ENCODE results near the gene ZNF439.
A peak's percentile ranks its signal among the peaks of the same experiment; 100 is the strongest.
"Not testable (repeated sequence)": the region's sequence is repeated elsewhere in the genome, so short reads cannot be mapped to it uniquely, and the experiment has no call there.

The ZNF439 gene

DNA sequence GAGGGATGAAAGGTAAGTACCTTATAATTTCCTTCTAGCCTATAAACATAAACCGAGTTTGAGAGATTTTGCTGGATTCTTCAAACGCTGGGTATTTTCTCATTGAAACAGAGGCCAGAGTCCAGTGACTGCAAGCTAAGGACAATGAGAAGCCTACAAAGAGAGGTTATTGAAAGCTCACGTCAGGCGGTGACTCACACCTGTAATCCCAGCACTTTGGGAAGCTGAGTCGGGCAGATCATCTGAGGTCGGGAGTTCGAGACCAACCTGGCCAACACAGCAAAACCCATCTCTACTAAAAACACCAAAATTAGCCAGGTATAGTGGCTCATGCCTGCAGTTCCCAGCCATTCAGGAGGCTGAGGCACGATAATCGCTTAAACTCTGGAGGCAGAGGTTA is 24.1 kb downstream of the ZNF439 start:
- Histone ChIP-seq H3K9ac (ENCODE audit: insufficient read length, low read depth) (no peak overlapping the region), H3K4me1 (ENCODE audit: insufficient read depth, insufficient read length) (no peaks in the 10 kb centered on the region), H3K9me3 (ENCODE audit: insufficient read depth, low read length) (peaks cover 33% of the 10 kb centered on the region), H3K4me3 (ENCODE audit: insufficient read length, low read depth) (no peak overlapping the region), H3K27me3 (ENCODE audit: insufficient read depth, insufficient read length) (no peaks in the 10 kb centered on the region), H3K36me3 (ENCODE audit: insufficient read depth, insufficient read length, low read length) (peaks cover 27% of the 10 kb centered on the region)
- TF ChIP-seq SUZ12 (IDR thresholded peaks at IDR 0.05; ENCODE audit: extremely low read depth, insufficient read depth, insufficient read length) (no peak), YY1 (IDR thresholded peaks at IDR 0.05; ENCODE audit: insufficient read depth, insufficient read length) (no peak), ZNF274 (IDR thresholded peaks at IDR 0.05; ENCODE audit: low read depth, low read length) (no peak)
- DNase-seq (ENCODE audit: low read depth, low spot score): no peak

DNA sequence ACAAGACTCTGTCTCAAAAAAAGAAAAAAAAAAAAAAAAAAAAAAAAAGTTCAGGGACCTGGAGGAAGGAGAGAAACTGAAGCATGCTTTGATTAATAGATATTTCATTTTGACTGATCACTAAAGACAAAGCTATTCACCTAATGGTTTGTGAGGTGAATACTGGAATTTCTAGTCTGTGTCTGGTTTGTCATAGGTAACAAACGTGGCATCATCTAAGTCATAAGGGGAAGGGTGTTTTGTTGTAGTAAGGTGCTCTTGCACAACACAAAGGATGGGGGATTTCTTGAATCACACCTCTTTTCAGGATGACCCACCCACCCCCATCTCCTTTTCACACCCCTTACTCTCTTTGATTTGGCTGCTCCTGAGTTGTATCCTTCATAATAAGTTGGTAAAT is 25.2 kb downstream of the ZNF439 start:
- H3K9me3 ChIP-seq (ENCODE audit: insufficient read depth, low read length): peaks cover 22% of the 10 kb centered on the region
- H3K9ac ChIP-seq (ENCODE audit: insufficient read length, low read depth): no peak overlapping the region
- H3K4me3 ChIP-seq (ENCODE audit: insufficient read length, low read depth): no peak overlapping the region
- peaks cover 16% of the 10 kb centered on the region for H3K36me3 ChIP-seq (ENCODE audit: insufficient read depth, insufficient read length, low read length)
- no peak for DNase-seq (ENCODE audit: low read depth, low spot score)
- H3K4me1 ChIP-seq (ENCODE audit: insufficient read depth, insufficient read length): no peaks in the 10 kb centered on the region
- H3K27me3 ChIP-seq (ENCODE audit: insufficient read depth, insufficient read length): no peaks in the 10 kb centered on the region
- TF ChIP-seq ZNF274 (IDR thresholded peaks at IDR 0.05; ENCODE audit: low read depth, low read length): no peak
- TF ChIP-seq SUZ12 (IDR thresholded peaks at IDR 0.05; ENCODE audit: extremely low read depth, insufficient read depth, insufficient read length): no peak
- no peak for TF ChIP-seq YY1 (IDR thresholded peaks at IDR 0.05; ENCODE audit: insufficient read depth, insufficient read length)

DNA sequence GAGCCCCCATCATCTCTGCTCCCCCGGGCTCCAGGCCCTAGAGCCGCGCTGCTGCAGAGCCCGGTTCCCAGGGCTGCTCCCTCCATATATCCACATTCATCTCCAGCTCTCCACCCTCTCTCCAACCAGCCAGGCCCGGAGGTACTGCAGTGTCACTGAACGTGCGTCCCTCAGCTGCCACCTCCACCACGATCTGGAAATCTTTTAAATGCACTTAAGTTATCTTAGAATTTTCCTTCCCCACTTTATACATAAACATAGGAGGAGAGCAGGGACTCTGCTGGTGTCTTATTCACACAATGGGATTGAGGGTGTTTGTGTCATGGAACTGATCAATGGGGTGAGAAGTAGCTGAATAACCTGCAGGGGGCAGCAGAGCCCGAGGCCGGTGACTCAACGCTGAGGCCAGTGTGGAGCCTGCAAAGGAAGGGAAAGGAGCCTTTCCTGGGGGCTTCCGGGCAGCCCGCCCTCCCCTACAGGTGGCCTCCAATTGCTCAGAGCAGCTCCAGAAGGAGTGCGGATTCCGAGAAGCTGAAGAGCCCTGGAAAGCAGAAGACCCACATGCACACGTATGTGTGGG is 31.3 kb downstream of the ZNF439 start:
- H3K27me3 ChIP-seq (ENCODE audit: insufficient read depth, insufficient read length); H3K4me1 ChIP-seq (ENCODE audit: insufficient read depth, insufficient read length); H3K36me3 ChIP-seq (ENCODE audit: insufficient read depth, insufficient read length, low read length); H3K4me3 ChIP-seq (ENCODE audit: insufficient read length, low read depth); DNase-seq (ENCODE audit: low read depth, low spot score); H3K9ac ChIP-seq (ENCODE audit: insufficient read length, low read depth): not testable (repeated sequence)
- peaks cover 12% of the 10 kb centered on the region for H3K9me3 ChIP-seq (ENCODE audit: insufficient read depth, low read length)

DNA sequence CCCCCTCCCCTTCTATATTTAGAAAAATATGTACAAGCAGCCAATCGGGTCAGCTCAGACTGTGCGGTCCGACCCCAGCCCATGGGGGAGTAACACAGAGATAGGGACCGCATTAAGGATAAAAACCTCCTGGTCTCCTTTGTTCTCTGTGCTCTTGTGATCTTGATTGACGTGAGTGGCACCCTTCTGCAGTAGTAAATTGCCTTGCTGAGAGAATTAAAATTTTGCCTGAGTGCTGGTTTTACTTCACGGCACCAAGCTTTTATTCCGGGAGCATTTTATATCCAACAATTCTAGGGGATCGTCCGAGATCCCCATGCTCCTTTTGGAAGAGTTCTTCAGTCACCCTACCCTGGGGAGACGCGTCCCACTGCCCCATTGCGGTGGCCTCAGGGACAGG is 32.1 kb downstream of the ZNF439 start:
- H3K9me3 ChIP-seq (ENCODE audit: insufficient read depth, low read length): peaks cover 12% of the 10 kb centered on the region
- no peaks in the 10 kb centered on the region for H3K27me3 ChIP-seq (ENCODE audit: insufficient read depth, insufficient read length)
- no peaks in the 10 kb centered on the region for H3K4me1 ChIP-seq (ENCODE audit: insufficient read depth, insufficient read length)
- H3K4me3 ChIP-seq (ENCODE audit: insufficient read length, low read depth): no peak overlapping the region
- DNase-seq (ENCODE audit: low read depth, low spot score): no peak
- H3K36me3 ChIP-seq (ENCODE audit: insufficient read depth, insufficient read length, low read length): no peaks in the 10 kb centered on the region
- TF ChIP-seq YY1 (IDR thresholded peaks at IDR 0.05; ENCODE audit: insufficient read depth, insufficient read length): no peak
- TF ChIP-seq ZNF274 (IDR thresholded peaks at IDR 0.05; ENCODE audit: low read depth, low read length): no peak
- no peak for TF ChIP-seq SUZ12 (IDR thresholded peaks at IDR 0.05; ENCODE audit: extremely low read depth, insufficient read depth, insufficient read length)
- no peak overlapping the region for H3K9ac ChIP-seq (ENCODE audit: insufficient read length, low read depth)

DNA sequence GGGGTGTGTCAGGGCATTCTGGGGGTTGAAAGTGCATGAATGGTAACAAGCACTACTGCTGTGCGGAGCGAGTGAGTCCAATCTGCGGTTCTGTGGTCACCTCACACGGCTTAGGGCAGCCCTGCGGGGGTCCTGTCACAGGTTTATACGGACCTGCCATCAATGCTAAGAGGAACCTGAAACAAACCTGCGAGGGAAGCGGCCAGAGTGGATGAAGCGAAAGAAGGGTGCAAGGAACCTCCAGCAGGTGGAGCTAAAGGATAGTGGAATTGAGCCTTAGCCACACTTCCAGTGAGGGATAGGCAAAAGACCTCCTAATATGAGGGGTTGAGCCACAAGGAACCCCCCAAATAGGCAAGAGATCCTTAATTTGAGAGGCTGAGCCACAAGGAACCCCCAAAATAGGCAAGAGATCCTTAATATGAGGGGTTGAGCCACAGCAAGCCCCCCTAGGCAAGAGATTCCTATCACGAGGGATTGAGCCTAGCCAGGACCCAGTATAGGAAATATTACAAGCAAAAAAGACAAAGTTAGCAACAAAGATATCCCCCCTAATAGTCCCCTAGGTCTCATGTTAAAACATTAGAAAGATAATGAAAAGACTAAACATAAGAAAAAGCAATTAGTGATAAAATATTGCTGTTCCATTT is 32.8 kb downstream of the ZNF439 start:
- peak; percentile 60 for DNase-seq (ENCODE audit: low read depth, low spot score)
- Histone ChIP-seq H3K4me3 (ENCODE audit: insufficient read length, low read depth) (no peak overlapping the region), H3K9ac (ENCODE audit: insufficient read length, low read depth) (no peak overlapping the region), H3K27me3 (ENCODE audit: insufficient read depth, insufficient read length) (no peaks in the 10 kb centered on the region), H3K4me1 (ENCODE audit: insufficient read depth, insufficient read length) (no peaks in the 10 kb centered on the region), H3K9me3 (ENCODE audit: insufficient read depth, low read length) (peaks cover 14% of the 10 kb centered on the region), H3K36me3 (ENCODE audit: insufficient read depth, insufficient read length, low read length) (no peaks in the 10 kb centered on the region)
- no peak for TF ChIP-seq ZNF274 (IDR thresholded peaks at IDR 0.05; ENCODE audit: low read depth, low read length)
- no peak for TF ChIP-seq SUZ12 (IDR thresholded peaks at IDR 0.05; ENCODE audit: extremely low read depth, insufficient read depth, insufficient read length)
- no peak for TF ChIP-seq YY1 (IDR thresholded peaks at IDR 0.05; ENCODE audit: insufficient read depth, insufficient read length)

DNA sequence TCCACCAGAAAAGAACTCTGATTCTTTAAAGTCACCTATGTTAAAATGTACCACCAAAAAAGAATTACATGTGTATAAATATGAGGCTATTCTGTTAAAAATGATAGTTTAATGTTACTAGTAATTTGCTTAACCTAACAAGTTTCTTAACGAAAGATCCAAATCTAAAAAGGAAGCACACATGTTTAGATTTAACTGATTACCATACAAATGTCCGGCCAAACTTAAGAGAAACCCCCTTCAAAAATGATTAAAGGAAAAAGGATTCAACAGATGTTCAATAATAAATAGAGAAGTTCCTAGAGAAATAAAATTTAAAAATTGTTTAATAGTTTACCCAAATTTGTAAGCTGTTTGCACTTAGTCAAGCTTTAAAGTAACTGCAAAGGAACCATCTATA is 34.1 kb downstream of the ZNF439 start:
- TF ChIP-seq SUZ12 (IDR thresholded peaks at IDR 0.05; ENCODE audit: extremely low read depth, insufficient read depth, insufficient read length): no peak
- no peak for TF ChIP-seq YY1 (IDR thresholded peaks at IDR 0.05; ENCODE audit: insufficient read depth, insufficient read length)
- no peak for TF ChIP-seq ZNF274 (IDR thresholded peaks at IDR 0.05; ENCODE audit: low read depth, low read length)
- Histone ChIP-seq H3K4me1 (ENCODE audit: insufficient read depth, insufficient read length) (peaks cover 3% of the 10 kb centered on the region), H3K4me3 (ENCODE audit: insufficient read length, low read depth) (no peak overlapping the region), H3K9me3 (ENCODE audit: insufficient read depth, low read length) (peaks cover 20% of the 10 kb centered on the region), H3K36me3 (ENCODE audit: insufficient read depth, insufficient read length, low read length) (no peaks in the 10 kb centered on the region), H3K9ac (ENCODE audit: insufficient read length, low read depth) (no peak overlapping the region), H3K27me3 (ENCODE audit: insufficient read depth, insufficient read length) (no peaks in the 10 kb centered on the region)
- DNase-seq (ENCODE audit: low read depth, low spot score): no peak

DNA sequence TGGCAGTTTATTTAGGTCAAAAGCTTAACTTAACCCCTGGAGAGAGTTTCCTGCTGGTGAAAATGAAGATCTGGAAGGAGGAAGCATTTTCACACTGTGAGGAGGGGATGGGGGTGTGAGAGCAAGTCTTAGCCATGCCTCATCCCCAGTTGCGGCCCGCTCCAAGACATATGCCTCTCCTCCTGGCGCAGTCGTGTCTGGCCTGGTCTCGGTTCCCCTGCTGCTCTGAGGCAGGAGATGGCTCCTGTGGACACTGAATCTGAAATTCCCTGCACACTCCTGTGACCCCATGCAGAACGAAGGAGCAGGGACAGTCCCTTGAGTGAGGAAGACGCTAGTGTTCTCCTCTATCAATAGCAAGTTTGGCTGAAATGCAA is 38.7 kb downstream of the ZNF439 start:
- DNase-seq (ENCODE audit: low read depth, low spot score): no peak
- Histone ChIP-seq H3K36me3 (ENCODE audit: insufficient read depth, insufficient read length, low read length) (peaks cover 12% of the 10 kb centered on the region), H3K4me1 (ENCODE audit: insufficient read depth, insufficient read length) (peaks cover 5% of the 10 kb centered on the region), H3K9me3 (ENCODE audit: insufficient read depth, low read length) (peaks cover 8% of the 10 kb centered on the region), H3K9ac (ENCODE audit: insufficient read length, low read depth) (peak overlapping the region; percentile 65), H3K4me3 (ENCODE audit: insufficient read length, low read depth) (peak overlapping the region; percentile 87), H3K27me3 (ENCODE audit: insufficient read depth, insufficient read length) (no peaks in the 10 kb centered on the region)
- TF ChIP-seq YY1 (IDR thresholded peaks at IDR 0.05; ENCODE audit: insufficient read depth, insufficient read length): no peak
- no peak for TF ChIP-seq ZNF274 (IDR thresholded peaks at IDR 0.05; ENCODE audit: low read depth, low read length)
- TF ChIP-seq SUZ12 (IDR thresholded peaks at IDR 0.05; ENCODE audit: extremely low read depth, insufficient read depth, insufficient read length): no peak

Measured in NT2/D1 (cell line).